Neural cell (in vitro differentiated cells): ENCODE results near the gene UACA. TPM values are rescaled to one million over a fixed set of nuclear protein-coding genes. Genes with fewer than 3 reads are reported as not detected.

ENCODE experiments used
- H2AFZ ChIP-seq: fragments of 200-600, 300-800 bp; sonication (generic), shearing (Covaris generic); 2 replicates; pipeline ENCODE4 v1.6.0; 2014; ENCODE audit warnings: low read depth, mild to moderate bottlenecking, antibody characterized with exemption, low read length, moderate library complexity
- H3F3A ChIP-seq: fragments of 200-600 bp; shearing (Covaris generic); 2 replicates; pipeline ENCODE4 v1.6.1; 2016; ENCODE audit warnings: mild to moderate bottlenecking, moderate library complexity, mixed read lengths, antibody characterized with exemption, low read length; ENCODE audit not compliant: insufficient read depth, poor library complexity, severe bottlenecking
- H3K27ac ChIP-seq: fragments of 200-600, 300-800 bp; sonication (generic), shearing (Covaris generic); 2 replicates; pipeline ENCODE4 v1.5.1; 2014; ENCODE audit warnings: mild to moderate bottlenecking, low read length, moderate library complexity
- H3K27me3 ChIP-seq: fragments of 300-800, 200-600 bp; sonication (generic), shearing (Covaris generic); 2 replicates; pipeline ENCODE4 v1.6.0; 2014; ENCODE audit warnings: mild to moderate bottlenecking, low read depth, low read length, moderate library complexity; ENCODE audit not compliant: insufficient read depth
- H3K36me3 ChIP-seq: fragments of 300-800, 200-600 bp; sonication (generic), shearing (Covaris generic); 2 replicates; pipeline ENCODE4 v1.5.1; 2014; ENCODE audit warnings: mild to moderate bottlenecking, antibody characterized with exemption, low read length, moderate library complexity; ENCODE audit not compliant: insufficient read depth
- H3K4me2 ChIP-seq: fragments of 300-800, 200-600 bp; sonication (generic), shearing (Covaris generic); 2 replicates; pipeline ENCODE4 v1.6.0; 2014; ENCODE audit warnings: mild to moderate bottlenecking, low read length
- H3K4me3 ChIP-seq: fragments of 300-800, 200-600 bp; sonication (generic), shearing (Covaris generic); 2 replicates; pipeline ENCODE4 v1.5.1; 2014; ENCODE audit warnings: mild to moderate bottlenecking, low read length, moderate library complexity
- H3K79me2 ChIP-seq: fragments of 200-600 bp; shearing (Covaris generic); replicated peaks from 2 replicates; pipeline ENCODE4 v1.6.0; 2014; ENCODE audit warnings: mild to moderate bottlenecking, low read length, moderate library complexity; ENCODE audit not compliant: insufficient read depth
- H3K9ac ChIP-seq: fragments of 300-800, 200-600 bp; sonication (generic), shearing (Covaris generic); 2 replicates; pipeline ENCODE4 v1.6.1; 2016; ENCODE audit warnings: mild to moderate bottlenecking, low read length, mixed read lengths
- H3K9me2 ChIP-seq: fragments of 200-600 bp; shearing (Covaris generic); 2 replicates; pipeline ENCODE4 v1.6.1; 2016; ENCODE audit warnings: mild to moderate bottlenecking, low read length, mixed read lengths; ENCODE audit not compliant: insufficient read depth
- H3K9me3 ChIP-seq: fragments of 200-600, 300-800 bp; sonication (generic), shearing (Covaris generic); 2 replicates; pipeline ENCODE4 v1.6.1; 2016; ENCODE audit warnings: mild to moderate bottlenecking, mixed run types, low read length, moderate library complexity, mixed read lengths
- H4K20me1 ChIP-seq: fragments of 200-600 bp; shearing (Covaris generic); 2 replicates; pipeline ENCODE4 v1.6.1; 2016; ENCODE audit warnings: mild to moderate bottlenecking, mixed run types; ENCODE audit not compliant: insufficient read depth
- EP300 ChIP-seq: fragments of 450-650 bp; conservative IDR thresholded peaks from 2 replicates; pipeline ENCODE4 v1.6.1; 2014; ENCODE audit warnings: antibody characterized with exemption, mild to moderate bottlenecking, moderate library complexity; ENCODE audit not compliant: poor library complexity, severe bottlenecking
- EZH2 ChIP-seq: fragments of 200-600, 300-800 bp; shearing (Covaris generic), sonication (generic); IDR thresholded peaks from 2 replicates; pipeline ENCODE4 v1.6.1; 2014; ENCODE audit warnings: antibody characterized with exemption, low read length, borderline replicate concordance, mild to moderate bottlenecking; ENCODE audit not compliant: insufficient read depth, poor library complexity, severe bottlenecking
- MXI1 ChIP-seq: fragments of 450-650 bp; conservative IDR thresholded peaks from 2 replicates; pipeline ENCODE4 v1.6.1; 2014; ENCODE audit warnings: antibody characterized with exemption, mild to moderate bottlenecking; ENCODE audit not compliant: poor library complexity, severe bottlenecking
- POLR2AphosphoS5 ChIP-seq: IDR thresholded peaks from 2 replicates; pipeline ENCODE4 v1.6.1; 2012
- RAD21 ChIP-seq: fragments of 450-650 bp; conservative IDR thresholded peaks from 2 replicates; pipeline ENCODE4 v1.6.1; 2014; ENCODE audit warnings: antibody characterized with exemption, mild to moderate bottlenecking, moderate library complexity
- REST ChIP-seq: IDR thresholded peaks from 2 replicates; pipeline ENCODE4 v1.6.1; 2012; ENCODE audit warnings: borderline replicate concordance
- SMC3 ChIP-seq: fragments of 450-650 bp; conservative IDR thresholded peaks from 2 replicates; pipeline ENCODE4 v1.6.1; 2014; ENCODE audit warnings: antibody characterized with exemption, mild to moderate bottlenecking, moderate library complexity; ENCODE audit not compliant: poor library complexity
- TAF1 ChIP-seq: IDR thresholded peaks from 2 replicates; pipeline ENCODE4 v1.6.1; 2012; ENCODE audit warnings: low read depth
- polyA plus RNA-seq: library from polyadenylated mRNA; depleted of rRNA; stranded (reverse); fragments of >200 nt; gene quantifications from 2 replicates; pipeline ENCODE4 v1.2.3, GENCODE V29; 2014
- TF ChIP-seq, protein P1 (sequence below): fragments of 450-650 bp; IDR thresholded peaks from 2 replicates; pipeline ENCODE4 v1.5.1; 2014; ENCODE audit warnings: antibody characterized with exemption, mild to moderate bottlenecking, moderate library complexity; ENCODE audit not compliant: poor library complexity, severe bottlenecking

The UACA gene
- polyA plus RNA-seq, 1 donor from 2014 or later, result 0.10 TPM

- TF ChIP-seq RAD21, result no peak
Observed at GRCh38 chr15:70646169-70646568, 117.2 kb downstream of the UACA start (continued).

GRCh38 chr15:70643783-70644125 is 119.6 kb downstream of the UACA start:
- no peak overlapping the region for H3K9ac ChIP-seq
- no peak overlapping the region for H3K4me2 ChIP-seq
- TF ChIP-seq MXI1 (no peak), RAD21 (no peak), POLR2AphosphoS5 (no peak)
- no peaks in the 10 kb centered on the region for H3F3A ChIP-seq
- H3K4me3 ChIP-seq, result no peak overlapping the region
- no peaks in the 10 kb centered on the region for H3K9me3 ChIP-seq
- H3K27ac ChIP-seq, result no peak overlapping the region
- H3K27me3 ChIP-seq, result no peaks in the 10 kb centered on the region
- no peaks in the 10 kb centered on the region for H3K9me2 ChIP-seq
- no peak overlapping the region for H2AFZ ChIP-seq
- H3K36me3 ChIP-seq, result no peaks in the 10 kb centered on the region
- no peaks in the 10 kb centered on the region for H3K79me2 ChIP-seq
- no peaks in the 10 kb centered on the region for H4K20me1 ChIP-seq

- no peaks in the 10 kb centered on the region for H3K9me3 ChIP-seq
- no peaks in the 10 kb centered on the region for H3K36me3 ChIP-seq
- no peak overlapping the region for H3K4me2 ChIP-seq
- H3K9me2 ChIP-seq, result no peaks in the 10 kb centered on the region
- no peaks in the 10 kb centered on the region for H4K20me1 ChIP-seq
- H3K79me2 ChIP-seq, result no peaks in the 10 kb centered on the region
- H3K4me3 ChIP-seq, result no peak overlapping the region
- TF ChIP-seq REST (no peak), EZH2 (no peak), RAD21 (no peak), SMC3 (no peak), MXI1 (no peak), EP300 (no peak), POLR2AphosphoS5 (no peak), TAF1 (no peak)
- TF ChIP-seq, protein P1, sequence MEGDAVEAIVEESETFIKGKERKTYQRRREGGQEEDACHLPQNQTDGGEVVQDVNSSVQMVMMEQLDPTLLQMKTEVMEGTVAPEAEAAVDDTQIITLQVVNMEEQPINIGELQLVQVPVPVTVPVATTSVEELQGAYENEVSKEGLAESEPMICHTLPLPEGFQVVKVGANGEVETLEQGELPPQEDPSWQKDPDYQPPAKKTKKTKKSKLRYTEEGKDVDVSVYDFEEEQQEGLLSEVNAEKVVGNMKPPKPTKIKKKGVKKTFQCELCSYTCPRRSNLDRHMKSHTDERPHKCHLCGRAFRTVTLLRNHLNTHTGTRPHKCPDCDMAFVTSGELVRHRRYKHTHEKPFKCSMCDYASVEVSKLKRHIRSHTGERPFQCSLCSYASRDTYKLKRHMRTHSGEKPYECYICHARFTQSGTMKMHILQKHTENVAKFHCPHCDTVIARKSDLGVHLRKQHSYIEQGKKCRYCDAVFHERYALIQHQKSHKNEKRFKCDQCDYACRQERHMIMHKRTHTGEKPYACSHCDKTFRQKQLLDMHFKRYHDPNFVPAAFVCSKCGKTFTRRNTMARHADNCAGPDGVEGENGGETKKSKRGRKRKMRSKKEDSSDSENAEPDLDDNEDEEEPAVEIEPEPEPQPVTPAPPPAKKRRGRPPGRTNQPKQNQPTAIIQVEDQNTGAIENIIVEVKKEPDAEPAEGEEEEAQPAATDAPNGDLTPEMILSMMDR, result no peak
- H3F3A ChIP-seq, result no peaks in the 10 kb centered on the region
- H3K27ac ChIP-seq, result no peak overlapping the region
- no peak overlapping the region for H3K9ac ChIP-seq
- no peaks in the 10 kb centered on the region for H3K27me3 ChIP-seq
- no peak overlapping the region for H2AFZ ChIP-seq
Observed at GRCh38 chr15:70643106-70643782, 120.1 kb downstream of the UACA start.
